Measurements from ENCODE around the gene ZBTB8A.
"Not testable (repeated sequence)": the region's sequence is repeated elsewhere in the genome, so short reads cannot be mapped to it uniquely, and the experiment has no call there.

Gene ZBTB8A

GRCh38 chr1:32622806-32623681 is 83.8 kb downstream of the ZBTB8A start:
- peaks cover 49% of the 10 kb centered on the region for H3K36me3 ChIP-seq
- H3K27ac ChIP-seq: peak overlapping the region; percentile 50
- H3K4me1 ChIP-seq (ENCODE audit: control insufficient read depth in 1 of 2, insufficient read depth in 1 of 2, low read depth in 1 of 2, low read length in 1 of 2): no peaks in the 10 kb centered on the region
- TF ChIP-seq CTCF (IDR thresholded peaks at IDR 0.05): no peak
- no peaks in the 10 kb centered on the region for H3K9me3 ChIP-seq
- H3K4me3 ChIP-seq (ENCODE audit: low read depth in 1 of 2, low read length in 1 of 2): no peak overlapping the region
- H3K27me3 ChIP-seq: no peaks in the 10 kb centered on the region

DNA sequence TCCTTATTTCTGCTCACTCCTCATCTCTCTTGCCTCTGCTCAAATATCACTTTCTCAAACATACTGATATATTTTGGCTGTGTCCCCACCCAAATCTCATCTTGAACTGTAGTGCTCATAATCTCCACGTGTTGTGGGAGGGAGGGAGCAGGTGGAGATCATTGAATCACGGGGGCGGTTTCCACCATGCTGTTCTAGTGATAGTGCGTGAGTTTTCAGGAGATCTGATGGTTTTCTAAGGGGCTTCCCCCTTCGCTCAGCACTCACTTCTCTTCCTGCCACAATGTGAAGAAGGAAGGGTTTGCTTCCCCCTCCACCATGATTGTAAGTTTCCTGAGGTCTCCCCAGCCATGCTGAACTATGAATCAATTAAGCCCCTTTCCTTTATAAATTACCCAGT is 84.5 kb downstream of the ZBTB8A start:
- peak overlapping the region; percentile 50 for H3K27ac ChIP-seq
- no peaks in the 10 kb centered on the region for H3K27me3 ChIP-seq
- H3K4me3 ChIP-seq (ENCODE audit: low read depth in 1 of 2, low read length in 1 of 2): no peak overlapping the region
- no peaks in the 10 kb centered on the region for H3K9me3 ChIP-seq
- no peaks in the 10 kb centered on the region for H3K4me1 ChIP-seq (ENCODE audit: control insufficient read depth in 1 of 2, insufficient read depth in 1 of 2, low read depth in 1 of 2, low read length in 1 of 2)
- TF ChIP-seq CTCF (IDR thresholded peaks at IDR 0.05): no peak
- H3K36me3 ChIP-seq: peaks cover 56% of the 10 kb centered on the region

DNA sequence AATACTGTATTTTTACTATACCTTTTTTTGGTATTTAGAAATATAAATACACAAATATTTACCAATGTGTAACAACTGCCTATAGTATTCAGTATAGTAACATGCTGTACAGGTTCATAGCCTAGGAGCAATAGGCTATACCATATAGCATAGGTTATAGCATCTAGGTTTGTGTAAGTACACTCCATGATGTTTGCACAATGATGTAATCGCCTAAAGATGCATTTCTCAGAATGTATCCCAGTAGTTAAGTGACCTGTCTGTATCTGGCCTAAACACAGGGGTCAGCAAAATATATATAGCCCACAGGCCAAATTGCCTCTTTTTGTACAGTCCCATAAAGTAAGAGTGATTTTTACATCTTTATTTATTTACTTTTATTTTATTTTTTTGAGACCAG is 86.9 kb downstream of the ZBTB8A start:
- no peak overlapping the region for H3K27ac ChIP-seq
- H3K36me3 ChIP-seq: peaks cover 47% of the 10 kb centered on the region
- H3K27me3 ChIP-seq: no peaks in the 10 kb centered on the region
- H3K9me3 ChIP-seq: no peaks in the 10 kb centered on the region
- no peaks in the 10 kb centered on the region for H3K4me1 ChIP-seq (ENCODE audit: control insufficient read depth in 1 of 2, insufficient read depth in 1 of 2, low read depth in 1 of 2, low read length in 1 of 2)
- no peak for TF ChIP-seq CTCF (IDR thresholded peaks at IDR 0.05)
- no peak overlapping the region for H3K4me3 ChIP-seq (ENCODE audit: low read depth in 1 of 2, low read length in 1 of 2)

- no peak for TF ChIP-seq CTCF (IDR thresholded peaks at IDR 0.05)
- Histone ChIP-seq H3K36me3 (peaks cover 51% of the 10 kb centered on the region), H3K4me3 (ENCODE audit: low read depth in 1 of 2, low read length in 1 of 2) (no peak overlapping the region)
Observed at GRCh38 chr1:32627596-32628162, 88.5 kb downstream of the ZBTB8A start.

GRCh38 chr1:32630173-32630572 is 90.9 kb downstream of the ZBTB8A start:
- H3K4me1 ChIP-seq (ENCODE audit: control insufficient read depth in 1 of 2, insufficient read depth in 1 of 2, low read depth in 1 of 2, low read length in 1 of 2); H3K4me3 ChIP-seq (ENCODE audit: low read depth in 1 of 2, low read length in 1 of 2); H3K9me3 ChIP-seq; H3K27me3 ChIP-seq; H3K27ac ChIP-seq: not testable (repeated sequence)
- H3K36me3 ChIP-seq: peaks cover 69% of the 10 kb centered on the region

More at GRCh38 chr1:32627596-32628162, 88.5 kb downstream of the ZBTB8A start:
- H3K9me3 ChIP-seq: no peaks in the 10 kb centered on the region
- no peaks in the 10 kb centered on the region for H3K27me3 ChIP-seq
- no peak overlapping the region for H3K27ac ChIP-seq
- no peaks in the 10 kb centered on the region for H3K4me1 ChIP-seq (ENCODE audit: control insufficient read depth in 1 of 2, insufficient read depth in 1 of 2, low read depth in 1 of 2, low read length in 1 of 2)

GRCh38 chr1:32632829-32633228 is 93.6 kb downstream of the ZBTB8A start:
- Histone ChIP-seq H3K4me3 (ENCODE audit: low read depth in 1 of 2, low read length in 1 of 2) (no peak overlapping the region), H3K27me3 (no peaks in the 10 kb centered on the region), H3K4me1 (ENCODE audit: control insufficient read depth in 1 of 2, insufficient read depth in 1 of 2, low read depth in 1 of 2, low read length in 1 of 2) (peaks cover 3 to 13% of the 10 kb centered on the region in 2 experiments), H3K27ac (no peak overlapping the region), H3K9me3 (no peaks in the 10 kb centered on the region), H3K36me3 (peaks cover 48% of the 10 kb centered on the region)
- no peak for TF ChIP-seq CTCF (IDR thresholded peaks at IDR 0.05)
